T47D (cell line): Measurements from ENCODE around the gene HAO1.
"Not testable (repeated sequence)": the region's sequence is repeated elsewhere in the genome, so short reads cannot be mapped to it uniquely, and the experiment has no call there.

Source experiments
- DNase-seq, 2 experiments: peaks; one replicate each; pipeline versions ENCODE4 v3.0.0 to v3.0.0-alpha.2; 2011 to 2012; ENCODE audit warnings: low read depth in 1 of 2, low spot score in 1 of 2
- JUND ChIP-seq: IDR thresholded peaks from 2 replicates; pipeline ENCODE4 v1.6.1; 2012; ENCODE audit warnings: low read depth
- in situ Hi-C: cut with HindIII; loops from 2 replicates; pipeline ENCODE4 v1.10.0; 2016; ENCODE audit warnings: low sequenced_read_pairs, low pct_unique_long_range_greater_than_20kb

Gene HAO1

GRCh38 chr20:7841291-7841970 is 98.8 kb downstream of the HAO1 start:
- TF ChIP-seq JUND: no peak
- no peak for DNase-seq

GRCh38 chr20:7836076-7836475 is 104.2 kb downstream of the HAO1 start:
- no peak for TF ChIP-seq JUND
- DNase-seq: no peak
- in situ Hi-C loops: no loop called here

More at GRCh38 chr20:7841291-7841970, 98.8 kb downstream of the HAO1 start:
- in situ Hi-C loops: no loop called here

DNA sequence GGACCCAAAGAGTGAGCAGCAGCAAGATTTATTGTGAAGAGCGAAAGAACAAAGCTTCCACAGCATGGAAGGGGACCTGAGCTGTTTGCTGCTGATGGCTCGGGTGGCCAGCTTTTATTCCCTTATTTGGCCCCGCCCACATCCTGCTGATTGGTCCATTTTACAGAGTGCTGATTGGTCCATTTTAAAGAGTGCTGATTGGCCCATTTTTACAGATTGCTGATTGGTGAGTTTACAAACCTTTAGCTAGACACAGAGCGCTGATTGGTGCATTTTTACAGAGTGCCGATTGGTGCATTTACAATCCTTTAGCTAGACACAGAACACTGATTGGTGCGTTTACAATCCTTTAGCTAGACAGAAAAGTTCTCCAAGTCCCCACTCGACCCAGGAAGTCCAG is 105.8 kb downstream of the HAO1 start:
- in situ Hi-C loops, DNase-seq: not testable (repeated sequence)
